ENCODE measurements around the gene APBA2.

Gene APBA2

DNA sequence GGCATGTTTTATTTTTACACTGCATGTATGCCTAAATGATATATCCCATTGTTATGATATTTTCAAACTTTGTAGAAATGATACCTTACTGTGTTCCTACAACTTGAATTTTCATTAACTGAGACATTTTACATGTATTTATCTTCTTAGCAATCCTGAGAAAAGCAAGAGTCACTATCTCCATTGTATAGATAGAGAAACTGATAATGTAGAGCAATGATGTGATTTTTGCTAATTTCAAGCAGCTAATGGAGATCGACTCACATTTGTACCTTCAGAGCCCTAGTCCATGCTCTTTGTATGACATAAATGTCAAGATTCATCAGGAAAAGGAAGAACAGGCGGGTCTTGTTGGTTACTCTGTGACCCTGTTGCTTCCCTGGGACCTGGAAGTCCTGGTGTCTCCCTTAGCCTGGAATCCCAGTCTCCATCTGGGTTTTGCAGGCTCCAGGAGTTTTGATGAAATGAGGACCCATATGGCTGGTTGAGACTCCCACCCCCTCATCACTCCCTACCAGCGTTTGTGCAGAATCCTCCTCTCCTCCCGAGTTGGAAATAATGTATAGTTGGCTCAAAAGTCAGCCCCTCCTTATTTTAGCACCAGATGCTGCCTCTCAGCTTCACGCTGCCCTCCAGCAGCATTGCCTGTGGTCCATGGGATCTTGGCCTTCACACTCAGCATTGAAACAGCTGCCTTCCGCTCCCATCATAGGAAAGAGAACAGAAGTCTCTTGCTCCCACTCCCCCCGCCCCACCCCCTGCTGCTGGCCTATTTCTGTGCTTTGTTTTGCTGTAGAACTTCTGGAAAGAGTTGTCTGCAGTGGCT, 67.1 kb downstream of the APBA2 start:
- FAIRE-seq (no peak), DNase-seq (ENCODE audit: insufficient read length, low spot score) (no peak)
- TF ChIP-seq, protein P1, sequence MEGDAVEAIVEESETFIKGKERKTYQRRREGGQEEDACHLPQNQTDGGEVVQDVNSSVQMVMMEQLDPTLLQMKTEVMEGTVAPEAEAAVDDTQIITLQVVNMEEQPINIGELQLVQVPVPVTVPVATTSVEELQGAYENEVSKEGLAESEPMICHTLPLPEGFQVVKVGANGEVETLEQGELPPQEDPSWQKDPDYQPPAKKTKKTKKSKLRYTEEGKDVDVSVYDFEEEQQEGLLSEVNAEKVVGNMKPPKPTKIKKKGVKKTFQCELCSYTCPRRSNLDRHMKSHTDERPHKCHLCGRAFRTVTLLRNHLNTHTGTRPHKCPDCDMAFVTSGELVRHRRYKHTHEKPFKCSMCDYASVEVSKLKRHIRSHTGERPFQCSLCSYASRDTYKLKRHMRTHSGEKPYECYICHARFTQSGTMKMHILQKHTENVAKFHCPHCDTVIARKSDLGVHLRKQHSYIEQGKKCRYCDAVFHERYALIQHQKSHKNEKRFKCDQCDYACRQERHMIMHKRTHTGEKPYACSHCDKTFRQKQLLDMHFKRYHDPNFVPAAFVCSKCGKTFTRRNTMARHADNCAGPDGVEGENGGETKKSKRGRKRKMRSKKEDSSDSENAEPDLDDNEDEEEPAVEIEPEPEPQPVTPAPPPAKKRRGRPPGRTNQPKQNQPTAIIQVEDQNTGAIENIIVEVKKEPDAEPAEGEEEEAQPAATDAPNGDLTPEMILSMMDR (IDR thresholded peaks at IDR 0.05; ENCODE audit: insufficient read depth, missing control alignments), result no peak

DNA sequence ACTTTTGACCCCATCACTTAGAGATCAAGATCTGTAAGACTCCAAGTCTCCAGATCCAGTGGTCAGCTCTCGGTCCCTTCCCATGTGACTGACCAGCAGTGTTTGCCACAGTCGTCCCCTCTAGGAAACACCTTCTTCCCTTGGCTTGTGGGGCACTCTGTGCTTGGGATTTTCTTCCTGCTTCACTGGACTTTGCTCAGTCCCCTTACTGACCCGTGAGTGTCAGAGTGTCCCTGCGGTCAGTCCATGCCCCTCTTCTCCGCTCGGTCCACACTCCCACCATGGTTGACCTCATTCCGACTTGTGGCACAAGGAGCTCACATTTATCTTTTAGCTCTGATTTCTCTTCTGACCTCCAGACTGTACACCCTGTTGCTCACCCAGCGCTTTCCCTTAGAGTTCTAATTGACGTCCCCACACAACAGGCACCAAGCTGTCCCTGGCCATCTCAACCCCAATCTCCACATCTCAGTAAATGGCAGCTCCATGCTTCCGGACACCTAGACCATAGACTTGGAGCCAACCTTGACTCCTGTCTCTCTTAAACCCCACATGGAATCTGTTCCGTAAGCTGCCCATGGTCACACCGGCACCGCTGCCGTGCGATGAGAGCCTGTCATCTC, 67.9 kb downstream of the APBA2 start:
- FAIRE-seq, result no peak
- DNase-seq (ENCODE audit: insufficient read length, low spot score), result no peak
- TF ChIP-seq, protein P1 (IDR thresholded peaks at IDR 0.05; ENCODE audit: insufficient read depth, missing control alignments), result no peak

DNA sequence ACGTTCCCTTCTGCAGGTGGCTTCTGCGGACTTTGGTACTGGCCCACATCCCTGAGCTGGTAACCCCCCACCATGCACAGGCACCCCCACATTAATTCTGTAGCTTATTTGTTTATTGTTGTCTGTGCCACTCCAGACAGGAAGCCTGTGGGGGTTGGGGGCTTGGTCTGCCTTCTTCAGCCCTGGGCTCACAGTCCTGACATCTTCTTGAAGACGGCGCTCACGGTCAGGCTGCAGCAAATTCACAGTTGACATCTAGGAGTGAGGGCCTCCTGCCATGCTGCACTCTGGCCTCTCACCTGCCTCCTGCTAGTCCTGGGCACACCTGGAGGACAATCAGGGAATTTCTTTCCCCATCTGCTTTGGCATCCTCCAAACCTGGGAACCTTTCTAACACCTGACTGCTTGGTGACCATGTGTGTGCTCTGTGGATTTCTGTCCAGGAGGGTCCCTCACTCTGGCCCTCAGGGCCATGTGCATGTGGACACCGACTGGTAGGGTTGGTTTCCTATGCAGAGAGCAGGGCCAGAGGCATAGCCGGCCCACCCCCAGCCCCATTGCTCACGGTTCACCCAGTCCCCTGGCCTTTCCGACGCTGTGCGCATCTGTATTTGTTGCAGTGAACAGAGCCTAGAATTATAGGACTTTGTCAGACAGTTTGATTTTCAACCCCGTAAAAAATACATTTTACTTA, 68.8 kb downstream of the APBA2 start:
- no peak for DNase-seq (ENCODE audit: insufficient read length, low spot score)
- FAIRE-seq, result no peak
- TF ChIP-seq, protein P1 (IDR thresholded peaks at IDR 0.05; ENCODE audit: insufficient read depth, missing control alignments), result no peak

DNA sequence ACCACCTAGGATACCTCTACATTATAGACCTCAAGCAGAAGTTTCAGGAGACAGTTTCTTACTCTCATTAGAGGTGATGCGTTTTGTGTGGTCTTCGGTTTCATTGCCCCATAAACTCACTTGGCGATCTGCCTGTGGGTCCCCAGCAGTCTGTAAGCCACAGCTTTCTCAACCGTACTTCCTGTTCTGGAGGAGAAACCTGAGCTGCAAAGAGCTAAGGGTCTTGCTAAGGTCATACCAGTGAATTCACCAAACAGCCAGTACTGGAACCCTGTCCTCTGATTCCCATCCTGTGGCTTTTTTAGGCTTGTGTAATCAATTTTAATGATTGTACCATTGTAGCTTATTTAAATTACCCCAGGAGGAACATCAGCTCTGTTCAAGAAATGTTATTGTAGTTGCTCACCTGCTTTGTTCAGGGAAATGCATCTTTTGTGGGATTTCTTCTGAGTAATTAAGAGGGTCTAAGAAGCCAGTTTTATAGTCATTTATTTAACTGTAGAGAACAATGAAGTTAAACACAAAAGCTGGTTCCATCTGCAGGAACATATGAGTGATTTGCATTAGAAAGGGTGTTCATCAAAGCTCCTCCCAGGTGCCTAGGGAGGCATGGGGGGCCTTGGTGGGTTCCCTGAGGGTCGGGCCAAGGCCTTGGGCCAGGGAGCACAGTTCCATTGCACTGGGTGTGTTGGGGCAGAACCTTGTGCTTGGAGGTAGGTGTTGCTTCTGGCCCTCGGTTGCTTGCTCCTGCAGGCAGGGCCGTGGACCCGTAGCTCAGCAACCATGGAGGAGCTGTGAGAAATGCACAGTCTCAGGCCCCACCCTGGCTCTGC, 69.6 kb downstream of the APBA2 start:
- FAIRE-seq (no peak), DNase-seq (ENCODE audit: insufficient read length, low spot score) (no peak)
- TF ChIP-seq, protein P1 (IDR thresholded peaks at IDR 0.05; ENCODE audit: insufficient read depth, missing control alignments), result no peak

DNA sequence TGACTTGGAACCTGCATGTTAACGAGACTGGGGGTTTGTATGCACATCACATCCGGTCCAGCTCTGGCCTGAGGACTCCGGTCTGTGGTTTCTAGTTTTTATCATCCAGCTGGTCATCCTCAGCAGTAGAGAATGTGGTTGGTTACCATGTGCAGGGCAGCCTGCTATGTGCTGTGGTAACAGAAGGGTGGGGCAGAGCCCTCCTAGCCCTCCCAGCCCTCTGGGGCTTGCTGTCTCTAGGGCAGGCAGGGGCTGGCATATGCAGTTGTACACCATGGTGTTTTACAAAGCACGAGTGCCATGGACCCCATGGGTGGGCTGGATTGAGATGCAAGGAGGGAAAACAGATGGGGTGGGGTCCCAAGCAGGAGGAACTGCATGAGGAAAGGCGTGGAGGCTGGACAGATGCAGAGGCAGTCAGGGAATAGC, 70.2 kb downstream of the APBA2 start:
- DNase-seq (ENCODE audit: insufficient read length, low spot score), result no peak
- TF ChIP-seq, protein P1 (IDR thresholded peaks at IDR 0.05; ENCODE audit: insufficient read depth, missing control alignments), result no peak

DNA sequence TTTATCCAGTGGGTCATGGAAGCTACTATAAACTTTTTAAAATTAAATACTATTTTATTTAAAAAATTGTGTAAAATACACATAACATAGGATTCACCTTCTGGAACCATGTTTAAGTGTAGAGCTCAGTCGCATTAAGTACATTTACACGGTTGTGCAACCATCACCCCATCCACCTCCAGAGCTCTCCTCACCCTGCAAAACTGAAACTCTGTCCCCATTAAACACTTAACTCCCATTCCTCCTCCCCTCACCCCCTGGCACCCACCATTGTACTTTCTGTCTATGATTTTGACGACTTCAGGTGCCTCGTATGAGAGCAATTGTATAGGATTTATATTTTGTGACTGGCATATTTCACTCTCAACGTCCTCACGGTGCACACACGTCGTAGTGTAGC, 70.7 kb downstream of the APBA2 start:
- TF ChIP-seq, protein P1 (IDR thresholded peaks at IDR 0.05; ENCODE audit: insufficient read depth, missing control alignments), result no peak
- DNase-seq (ENCODE audit: insufficient read length, low spot score) (no peak), FAIRE-seq (no peak)

More for the DNA sequence above, 70.2 kb downstream of the APBA2 start:
- FAIRE-seq, result no peak
